Immature natural killer cell (primary cell): ENCODE results near the gene ZFP1. TPM values are rescaled to one million over a fixed set of nuclear protein-coding genes. Genes with fewer than 3 reads are reported as not detected.

Experiments used
- DNase-seq, 3 donors: peaks; one replicate each; pipeline ENCODE4 v3.0.0; 2022; ENCODE audit warnings: mixed read lengths in 1 of 3
- H3K27ac Mint-ChIP-seq, 6 donors: one replicate each; pipeline ENCODE4 v1.8.0; 2020; ENCODE audit warnings: mixed read lengths in 6 of 6, mild to moderate bottlenecking in 5 of 6, inconsistent platforms in 4 of 6, moderate library complexity in 3 of 6
- H3K27me3 Mint-ChIP-seq, 3 donors: one replicate each; pipeline ENCODE4 v1.8.0; 2020 to 2021; ENCODE audit warnings: low read depth in 3 of 3, mild to moderate bottlenecking in 3 of 3, mixed read lengths in 3 of 3, moderate library complexity in 3 of 3, inconsistent platforms in 1 of 3
- H3K36me3 Mint-ChIP-seq, 3 donors: one replicate each; pipeline ENCODE4 v1.8.0; 2020; ENCODE audit warnings: mixed read lengths in 3 of 3, inconsistent platforms in 2 of 3, mild to moderate bottlenecking in 2 of 3
- H3K4me1 Mint-ChIP-seq, 2 donors: one replicate each; pipeline ENCODE4 v1.8.0; 2020; ENCODE audit warnings: inconsistent platforms in 2 of 2, mild to moderate bottlenecking in 2 of 2, mixed read lengths in 2 of 2, moderate library complexity in 1 of 2
- H3K4me3 Mint-ChIP-seq, 5 donors: one replicate each; pipeline ENCODE4 v1.8.0; 2020; ENCODE audit warnings: mild to moderate bottlenecking in 5 of 5, mixed read lengths in 5 of 5, inconsistent platforms in 3 of 5, moderate library complexity in 3 of 5
- H3K9me3 Mint-ChIP-seq, 6 donors: one replicate each; pipeline ENCODE4 v1.8.0; 2020; ENCODE audit warnings: mild to moderate bottlenecking in 6 of 6, mixed read lengths in 6 of 6, inconsistent platforms in 4 of 6, moderate library complexity in 3 of 6
- polyA plus RNA-seq, 3 donors: library from polyadenylated mRNA; unstranded; fragments of 300-500 nt; fragmentation: Illumina TruSeq; gene quantifications; one replicate each; pipeline ENCODE4 v1.2.3, GENCODE V29; 2021

Gene ZFP1
- polyA plus RNA-seq, 3 donors from 2014 or later = 5.6 to 23.0 (median 15.5) TPM

- peaks cover 5 to 7% (median 5%) of the 10 kb centered on the region in 3 donors for H3K27me3 Mint-ChIP-seq
- H3K9me3 Mint-ChIP-seq = no peaks in the 10 kb centered on the region
- peak overlapping the region in 1 of 6 donors; percentile 25 for H3K27ac Mint-ChIP-seq
- H3K4me3 Mint-ChIP-seq = no peak overlapping the region
- H3K36me3 Mint-ChIP-seq = peaks cover 0 to 4% (median 3%) of the 10 kb centered on the region in 3 donors
- H3K4me1 Mint-ChIP-seq = peaks cover 9 to 20% of the 10 kb centered on the region in 2 donors
- DNase-seq = no peak
Measured at GRCh38 chr16:75108792-75109731, 39.3 kb upstream of the ZFP1 start.

DNA sequence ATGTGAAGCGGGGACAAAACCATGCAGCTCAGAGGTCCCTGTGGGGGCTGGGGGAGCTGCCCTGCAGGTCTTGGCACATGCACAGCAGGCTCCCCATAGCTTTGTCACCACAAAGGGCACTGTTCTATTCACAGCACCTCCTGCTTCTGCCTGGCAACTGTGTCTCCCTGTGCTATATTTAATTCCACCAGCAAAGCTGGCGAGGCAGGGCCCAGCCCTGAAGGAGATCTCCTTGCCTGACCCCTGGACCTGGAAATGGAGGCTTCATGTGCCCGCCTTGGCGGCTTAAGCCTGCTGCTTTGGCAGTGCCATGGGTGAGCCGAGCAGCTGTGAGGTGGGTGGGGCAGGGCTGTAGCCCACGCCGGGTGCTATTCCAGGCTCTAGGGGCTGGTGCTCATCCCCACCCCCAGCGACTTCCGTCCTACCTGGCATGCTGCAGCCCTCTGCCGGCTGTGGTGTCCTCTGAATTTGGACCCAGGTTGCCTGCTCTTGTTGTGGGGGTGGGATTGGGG is 38.5 kb upstream of the ZFP1 start:
- Mint-ChIP-seq H3K36me3 (peaks cover 0 to 4% (median 3%) of the 10 kb centered on the region in 3 donors), H3K27ac (peak overlapping the region in 1 of 6 donors; percentile 25), H3K9me3 (no peaks in the 10 kb centered on the region), H3K4me3 (no peak overlapping the region), H3K27me3 (peaks cover 5 to 7% (median 5%) of the 10 kb centered on the region in 3 donors), H3K4me1 (peaks cover 9 to 20% of the 10 kb centered on the region in 2 donors)
- DNase-seq = no peak

- H3K9me3 Mint-ChIP-seq = no peaks in the 10 kb centered on the region
- peaks cover 0 to 4% (median 3%) of the 10 kb centered on the region in 3 donors for H3K36me3 Mint-ChIP-seq
- H3K27me3 Mint-ChIP-seq = peaks cover 5 to 7% (median 5%) of the 10 kb centered on the region in 3 donors
- DNase-seq = peak; percentile 76 to 80 (median 78)
- H3K4me1 Mint-ChIP-seq = peaks cover 9 to 20% of the 10 kb centered on the region in 2 donors
- H3K4me3 Mint-ChIP-seq = no peak overlapping the region
- peak overlapping the region in 1 of 6 donors; percentile 49 for H3K27ac Mint-ChIP-seq
Measured at GRCh38 chr16:75110637-75111513, 37.4 kb upstream of the ZFP1 start.

- peaks cover 5 to 7% (median 5%) of the 10 kb centered on the region in 3 donors for H3K27me3 Mint-ChIP-seq
- no peaks in the 10 kb centered on the region for H3K9me3 Mint-ChIP-seq
- peak overlapping the region in 1 of 6 donors; percentile 49 for H3K27ac Mint-ChIP-seq
- no peak overlapping the region for H3K4me3 Mint-ChIP-seq
- H3K36me3 Mint-ChIP-seq = peaks cover 0 to 4% (median under 1%) of the 10 kb centered on the region in 3 donors
- no peak for DNase-seq
- peaks cover 9 to 20% of the 10 kb centered on the region in 2 donors for H3K4me1 Mint-ChIP-seq
Measured at GRCh38 chr16:75111514-75111940, 36.8 kb upstream of the ZFP1 start.

DNA sequence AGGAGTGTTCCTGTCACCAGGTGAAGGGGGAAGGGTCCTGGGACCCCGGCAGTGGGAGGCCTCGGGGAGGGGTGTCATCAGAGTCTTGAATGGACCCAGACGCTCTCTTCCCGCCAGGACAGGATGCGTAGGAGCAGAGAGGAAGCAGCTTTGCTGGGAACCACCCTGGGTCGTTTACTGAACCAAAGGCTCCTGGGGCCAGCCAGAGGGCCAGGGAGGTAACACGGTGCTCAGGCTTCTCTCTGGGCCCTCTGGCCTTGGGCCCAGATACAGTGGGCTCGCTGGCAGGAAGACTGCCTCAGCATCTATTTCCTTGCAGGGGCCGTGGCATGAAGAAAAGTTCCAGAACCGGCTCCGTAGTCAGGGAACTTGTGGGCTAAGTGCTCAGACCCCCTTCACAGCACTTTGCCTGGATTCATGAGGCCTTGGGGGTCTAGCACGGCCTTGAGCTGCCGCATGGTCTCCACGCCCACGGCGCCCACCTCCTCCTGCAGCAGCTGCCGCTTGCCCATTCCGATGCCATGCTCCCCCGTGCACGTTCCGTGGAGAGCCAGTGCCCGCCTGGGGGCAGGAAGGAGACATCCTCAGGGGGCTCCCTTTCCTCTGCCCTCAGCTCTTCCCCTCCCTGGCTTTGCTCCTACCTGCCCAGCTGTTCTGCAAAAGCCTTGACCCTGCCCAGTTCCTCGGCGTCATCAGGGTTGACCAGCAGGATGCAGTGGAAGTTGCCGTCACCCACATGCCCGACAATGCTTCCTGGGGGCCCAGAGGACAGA is 36.2 kb upstream of the ZFP1 start:
- peaks cover 0 to 4% (median 0%) of the 10 kb centered on the region in 3 donors for H3K36me3 Mint-ChIP-seq
- H3K27me3 Mint-ChIP-seq = peaks cover 5 to 7% (median 5%) of the 10 kb centered on the region in 3 donors
- DNase-seq = no peak
- H3K27ac Mint-ChIP-seq = peak overlapping the region in 1 of 6 donors; percentile 70
- peaks cover 9 to 20% of the 10 kb centered on the region in 2 donors for H3K4me1 Mint-ChIP-seq
- no peak overlapping the region for H3K4me3 Mint-ChIP-seq
- H3K9me3 Mint-ChIP-seq = no peaks in the 10 kb centered on the region

DNA sequence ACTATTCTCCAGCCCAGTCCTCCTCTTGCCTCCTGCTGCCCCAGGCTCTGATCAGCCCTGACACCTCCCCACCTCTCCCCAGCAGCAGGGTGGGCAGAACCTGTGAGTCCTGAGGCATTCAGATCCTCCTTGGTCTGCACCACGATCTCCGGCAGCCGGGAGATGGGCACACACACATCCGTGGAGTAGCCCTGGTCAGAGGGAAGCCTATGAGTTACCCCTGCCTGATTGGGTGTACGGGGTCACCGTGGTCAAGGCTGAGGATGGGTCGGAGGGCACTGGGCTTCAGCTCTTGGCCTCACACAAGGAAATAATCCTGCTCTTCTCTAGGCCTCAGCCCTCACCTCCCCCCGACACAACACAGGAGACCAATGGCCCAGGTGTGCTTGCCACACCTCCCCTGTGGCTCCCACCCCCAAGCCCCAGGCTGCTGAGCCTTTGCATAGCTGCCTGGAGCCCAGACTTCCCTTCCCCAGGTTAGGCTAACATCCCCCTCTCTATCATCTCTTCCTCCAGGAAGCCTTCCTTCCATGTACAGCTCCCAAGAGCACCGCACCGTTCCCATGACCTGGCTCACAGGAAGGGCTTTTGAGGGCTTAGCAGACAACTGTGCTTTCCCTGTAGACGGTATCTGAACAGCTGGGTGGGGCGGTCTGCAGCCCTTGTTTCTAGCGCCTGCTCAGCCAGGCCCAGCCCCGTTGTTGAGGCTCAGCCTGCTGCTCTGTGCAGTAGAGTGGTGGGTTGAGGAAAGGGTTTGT is 35.4 kb upstream of the ZFP1 start:
- H3K36me3 Mint-ChIP-seq = peaks cover 0 to 4% (median 0%) of the 10 kb centered on the region in 3 donors
- DNase-seq = no peak
- no peak overlapping the region for H3K4me3 Mint-ChIP-seq
- no peaks in the 10 kb centered on the region for H3K9me3 Mint-ChIP-seq
- H3K27me3 Mint-ChIP-seq = peaks cover 5 to 7% (median 5%) of the 10 kb centered on the region in 3 donors
- peaks cover 9 to 20% of the 10 kb centered on the region in 2 donors for H3K4me1 Mint-ChIP-seq
- H3K27ac Mint-ChIP-seq = peak overlapping the region in 1 of 6 donors; percentile 70

- Mint-ChIP-seq H3K4me3 (no peak overlapping the region), H3K4me1 (peaks cover 9 to 20% of the 10 kb centered on the region in 2 donors)
Measured at GRCh38 chr16:75113541-75114121, 34.7 kb upstream of the ZFP1 start.

DNA sequence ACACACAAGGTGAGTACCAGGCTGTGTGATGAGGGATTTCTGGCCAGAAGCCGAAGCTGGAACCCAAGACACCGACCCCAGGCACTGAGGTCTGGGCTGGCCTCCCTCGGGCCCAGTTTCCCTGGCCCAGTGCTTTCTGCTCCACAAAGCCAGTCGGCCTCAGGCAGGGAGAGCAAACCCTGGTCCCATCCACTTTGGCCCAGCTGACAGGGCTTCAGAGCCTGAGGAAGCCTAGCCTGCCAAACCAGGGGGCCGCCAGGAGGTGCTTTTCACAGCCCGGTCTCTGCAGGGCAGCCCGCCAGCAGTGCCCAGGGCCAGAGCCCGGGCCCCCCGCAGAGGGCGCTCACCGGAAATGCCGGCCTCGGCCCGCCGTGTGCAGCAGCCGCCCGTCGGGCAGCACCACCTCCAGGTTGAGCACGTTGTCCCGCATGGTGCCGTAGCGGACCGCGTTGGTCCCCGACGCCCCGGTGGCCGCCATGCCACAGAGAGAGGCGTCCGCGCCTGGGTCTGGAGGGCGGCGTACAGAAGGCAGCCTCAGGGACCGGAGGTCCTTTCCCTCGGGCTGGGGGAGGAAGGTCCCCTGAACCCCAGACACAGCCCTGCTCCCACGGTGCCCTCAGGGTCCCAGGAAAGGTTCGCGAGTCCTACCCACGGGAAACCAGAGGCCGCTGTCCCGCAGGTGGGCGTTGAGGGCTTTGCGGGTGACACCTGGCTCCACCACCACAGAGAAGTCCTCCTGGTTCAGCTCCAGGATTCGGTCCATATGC is 34.0 kb upstream of the ZFP1 start:
- H3K36me3 Mint-ChIP-seq = no peaks in the 10 kb centered on the region
- DNase-seq = no peak
- H3K4me1 Mint-ChIP-seq = peaks cover 9 to 18% of the 10 kb centered on the region in 2 donors
- no peaks in the 10 kb centered on the region for H3K9me3 Mint-ChIP-seq
- no peak overlapping the region for H3K27ac Mint-ChIP-seq
- H3K4me3 Mint-ChIP-seq = no peak overlapping the region
- H3K27me3 Mint-ChIP-seq = peaks cover 5 to 8% (median 5%) of the 10 kb centered on the region in 3 donors

More at GRCh38 chr16:75113541-75114121, 34.7 kb upstream of the ZFP1 start:
- H3K27ac Mint-ChIP-seq = no peak overlapping the region
- H3K9me3 Mint-ChIP-seq = no peaks in the 10 kb centered on the region
- H3K27me3 Mint-ChIP-seq = peaks cover 5 to 7% (median 5%) of the 10 kb centered on the region in 3 donors
- no peak for DNase-seq
- no peaks in the 10 kb centered on the region for H3K36me3 Mint-ChIP-seq

- H3K4me1 Mint-ChIP-seq = peaks cover 9 to 13% of the 10 kb centered on the region in 2 donors
- peaks cover 4 to 8% (median 5%) of the 10 kb centered on the region in 3 donors for H3K27me3 Mint-ChIP-seq
- DNase-seq = no peak
- no peaks in the 10 kb centered on the region for H3K9me3 Mint-ChIP-seq
- no peaks in the 10 kb centered on the region for H3K36me3 Mint-ChIP-seq
- H3K4me3 Mint-ChIP-seq = no peak overlapping the region
- H3K27ac Mint-ChIP-seq = no peak overlapping the region
Measured at GRCh38 chr16:75114946-75115825, 33.1 kb upstream of the ZFP1 start.

GRCh38 chr16:75116081-75116910 is 32.0 kb upstream of the ZFP1 start, which contains the start of gene LDHD:
Gene LDHD, minus strand, starts transcription at chr16:75116780. Its CDS starts 60 bp downstream, at chr16:75116720.
- no peaks in the 10 kb centered on the region for H3K36me3 Mint-ChIP-seq
- peak within 1 kb of the TSS in 2 of 5 donors; percentile 21 to 40 for H3K4me3 Mint-ChIP-seq
- peaks cover under 1 to 3% of the 10 kb centered on the region in 2 donors for H3K4me1 Mint-ChIP-seq
- no peak within 1 kb of the TSS for H3K27ac Mint-ChIP-seq
- H3K9me3 Mint-ChIP-seq = peaks cover 0 to 3% (median 0%) of the 10 kb centered on the region in 6 donors
- no peak for DNase-seq
- H3K27me3 Mint-ChIP-seq = peaks cover 1 to 8% (median 5%) of the 10 kb centered on the region in 3 donors
